HG02571 (cell line): ENCODE measurements around the gene ANXA4.
"Not testable (repeated sequence)": the region's sequence is repeated elsewhere in the genome, so short reads cannot be mapped to it uniquely, and the experiment has no call there.

Experiments used
- ATAC-seq: cut with Tn5 transposase; IDR thresholded peaks from one replicate; pipeline ENCODE4 v1.9.1; 2021; ENCODE audit warnings: mild to moderate bottlenecking, moderate library complexity; ENCODE audit not compliant: unreplicated experiment

ANXA4 gene

GRCh38 chr2:69753659-69754363 lies 11.9 kb downstream of the ANXA4 start:
- no peak for ATAC-seq

- ATAC-seq = no peak
These were observed 12.7 kb downstream of the ANXA4 start for GRCh38 chr2:69754633-69755032.

DNA sequence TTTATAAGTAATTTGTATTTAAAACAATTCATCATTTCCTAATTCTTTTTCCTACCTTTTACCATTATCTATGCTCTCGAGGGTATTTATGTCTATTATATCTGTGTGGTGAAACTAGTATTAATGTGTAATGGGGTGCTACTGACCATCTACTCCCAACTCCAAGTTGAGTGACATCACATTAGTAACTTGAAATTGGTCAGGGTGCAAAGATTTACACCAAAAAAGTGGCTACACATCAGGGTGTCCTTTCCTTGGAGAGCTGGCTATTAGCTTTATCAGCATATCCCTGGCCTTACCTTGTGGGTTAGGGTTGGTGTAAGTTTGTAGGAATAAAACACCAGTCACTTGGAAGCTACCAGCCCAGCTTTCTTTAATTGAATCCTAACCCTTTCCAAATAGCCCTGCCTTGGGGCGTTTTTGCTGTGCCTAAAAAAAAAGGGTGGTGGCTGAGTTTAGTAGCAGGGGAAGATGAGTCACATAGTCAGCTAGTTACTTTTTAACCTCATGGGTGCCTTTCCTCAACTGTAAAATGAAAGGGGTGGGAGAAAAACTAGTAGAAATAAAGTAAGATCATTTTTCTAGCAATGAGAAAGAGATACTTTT lies 14.0 kb downstream of the ANXA4 start:
- no peak for ATAC-seq

DNA sequence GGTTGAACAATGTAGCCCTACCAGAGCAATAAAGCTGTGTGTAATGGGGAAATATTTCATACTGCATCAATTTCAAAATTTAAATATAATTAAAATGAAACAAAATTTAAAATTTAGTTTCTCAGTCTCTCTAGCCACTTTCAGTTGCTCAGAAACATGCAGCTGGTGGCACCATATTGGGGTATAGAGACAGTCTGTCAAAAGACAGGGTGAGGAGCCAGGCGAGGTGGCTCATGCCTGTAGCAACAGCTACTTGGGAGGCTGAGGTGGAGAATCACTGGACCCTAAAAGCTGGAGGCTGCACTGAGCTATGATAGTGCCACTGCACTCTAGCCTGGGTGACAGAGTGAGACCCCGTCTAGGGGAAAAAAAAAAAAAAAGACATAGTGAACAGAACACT lies 20.1 kb downstream of the ANXA4 start:
- no peak for ATAC-seq

DNA sequence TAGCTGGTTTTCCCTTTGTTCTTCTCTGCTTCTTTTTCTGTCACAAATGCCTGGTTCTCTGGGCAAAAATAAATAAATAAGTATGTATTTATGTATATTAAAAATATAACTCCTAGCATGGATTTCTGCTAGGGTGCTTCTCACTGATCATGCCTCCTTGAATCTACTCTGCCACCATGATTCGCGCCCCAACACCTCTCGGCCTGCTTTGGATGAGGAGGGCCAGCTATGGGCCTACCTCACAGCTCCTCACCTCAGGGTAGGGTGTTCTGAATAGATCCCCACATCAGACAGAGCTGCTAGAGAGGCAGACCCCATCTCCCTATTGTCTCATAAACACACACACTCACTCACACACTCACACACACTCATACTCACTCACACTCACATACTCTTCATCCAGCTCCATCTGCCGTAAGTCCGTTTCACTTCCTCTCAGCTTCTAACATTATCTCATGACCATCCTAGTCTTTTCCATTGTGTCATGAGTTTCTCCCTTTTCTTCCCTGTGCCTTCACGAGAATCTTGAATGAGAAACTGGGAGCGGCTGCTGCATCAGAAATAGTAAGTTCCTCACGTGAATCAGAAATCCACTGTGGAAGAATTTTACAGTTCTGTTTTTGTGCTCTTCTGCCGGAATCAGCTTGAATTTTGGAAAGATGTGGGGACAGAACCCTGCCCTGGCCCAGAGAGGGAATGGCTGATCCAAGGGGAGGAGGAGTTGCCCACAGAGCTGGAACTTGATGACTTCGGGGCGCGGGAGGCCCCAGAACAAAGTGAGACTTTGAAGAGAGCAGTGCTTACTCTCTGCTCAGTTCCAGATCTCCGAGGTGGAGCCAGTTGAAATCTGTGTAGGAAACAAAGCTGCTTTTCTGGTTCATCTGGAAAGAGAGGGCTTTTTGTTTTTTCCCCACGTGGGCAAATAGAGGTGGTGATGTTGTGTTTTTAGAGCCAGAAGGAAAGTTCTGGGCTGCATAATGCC lies 20.9 kb downstream of the ANXA4 start:
- no peak for ATAC-seq

DNA sequence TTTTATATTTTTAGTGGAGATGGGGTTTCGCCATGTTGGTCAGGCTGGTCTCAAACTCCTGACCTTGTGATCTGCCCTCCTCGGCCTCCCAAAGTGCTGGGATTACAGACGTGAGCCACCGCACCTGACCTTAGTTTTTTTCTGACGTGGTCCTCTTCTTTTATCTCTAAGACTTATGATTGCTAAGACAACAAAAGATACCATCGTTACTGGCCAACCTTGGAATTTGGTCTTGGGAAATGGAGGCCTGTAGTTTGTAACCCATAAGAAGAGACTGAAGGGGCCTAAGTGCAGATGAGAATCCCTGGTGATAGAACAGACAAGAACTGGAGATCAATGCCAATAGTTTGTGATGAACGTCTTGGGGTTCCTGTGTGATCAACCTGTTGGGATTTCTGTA lies 21.9 kb downstream of the ANXA4 start:
- not testable (repeated sequence) for ATAC-seq

GRCh38 chr2:69764286-69765095 lies 22.6 kb downstream of the ANXA4 start:
- ATAC-seq = no peak

- no peak for ATAC-seq
These were observed 23.1 kb downstream of the ANXA4 start for GRCh38 chr2:69765096-69765380.

- ATAC-seq = no peak
These were observed 24.1 kb downstream of the ANXA4 start for GRCh38 chr2:69766014-69766413.

DNA sequence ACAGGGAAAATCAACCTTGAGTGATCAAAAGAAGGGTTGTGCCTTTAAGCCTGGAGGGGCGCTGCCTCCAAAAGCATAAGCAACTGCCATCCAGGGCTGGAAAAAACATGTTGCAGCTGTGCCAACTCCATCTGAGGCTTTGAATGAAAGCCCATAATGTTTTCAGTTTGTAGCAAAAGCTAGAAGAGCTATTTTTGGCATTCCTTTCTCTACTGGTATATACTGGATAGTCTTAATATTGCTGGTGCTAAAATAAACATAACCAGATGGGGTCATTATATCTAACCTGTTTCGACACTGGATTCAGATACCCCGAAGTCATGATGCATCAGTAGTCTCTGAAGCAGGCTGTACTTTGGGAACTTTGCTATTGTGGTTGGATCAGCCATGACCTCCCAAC lies 25.1 kb downstream of the ANXA4 start:
- ATAC-seq = no peak

DNA sequence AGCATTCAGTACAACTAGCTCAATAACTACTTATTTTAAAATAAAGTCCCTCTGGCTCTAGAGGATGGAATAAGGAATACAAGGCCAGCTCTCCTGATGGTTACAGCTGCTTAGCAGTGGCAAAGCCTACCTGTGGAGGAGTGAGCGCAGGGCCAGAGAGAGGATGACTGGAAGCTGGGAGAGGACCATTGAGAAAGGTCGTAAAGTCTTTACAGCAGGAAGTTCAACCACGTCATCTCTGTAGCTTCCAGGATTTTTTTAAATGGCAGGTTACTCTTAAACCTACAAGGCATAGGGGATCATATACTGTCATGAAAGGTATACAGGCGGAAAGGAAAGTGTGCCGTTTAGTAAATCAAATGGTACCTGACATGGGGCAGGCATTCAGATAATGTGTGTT lies 26.3 kb downstream of the ANXA4 start:
- no peak for ATAC-seq

- no peak for ATAC-seq
These were observed 26.9 kb downstream of the ANXA4 start for GRCh38 chr2:69768789-69769188.

GRCh38 chr2:69769272-69769671 lies 27.3 kb downstream of the ANXA4 start:
- ATAC-seq = no peak

- no peak for ATAC-seq
These were observed 28.3 kb downstream of the ANXA4 start for GRCh38 chr2:69770193-69770702.

DNA sequence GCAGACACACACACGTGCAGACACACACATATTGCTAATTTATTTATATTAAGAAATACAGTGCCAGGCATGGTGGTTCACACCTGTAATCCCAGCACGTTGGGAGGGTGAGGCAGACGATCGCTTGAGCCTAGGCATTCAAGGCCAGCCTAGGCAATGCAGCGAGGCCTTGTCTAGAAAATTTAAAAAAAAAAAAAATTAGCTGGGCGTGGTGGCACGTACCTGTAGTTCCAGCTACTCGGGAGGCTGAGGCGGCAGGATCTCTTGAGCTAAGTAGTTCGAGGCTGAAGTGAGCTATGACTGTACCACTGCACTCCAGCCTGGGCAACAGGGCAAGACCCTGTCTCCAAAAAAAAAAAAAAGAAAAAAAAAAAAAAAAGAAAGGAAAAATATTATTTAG lies 28.8 kb downstream of the ANXA4 start:
- no peak for ATAC-seq

DNA sequence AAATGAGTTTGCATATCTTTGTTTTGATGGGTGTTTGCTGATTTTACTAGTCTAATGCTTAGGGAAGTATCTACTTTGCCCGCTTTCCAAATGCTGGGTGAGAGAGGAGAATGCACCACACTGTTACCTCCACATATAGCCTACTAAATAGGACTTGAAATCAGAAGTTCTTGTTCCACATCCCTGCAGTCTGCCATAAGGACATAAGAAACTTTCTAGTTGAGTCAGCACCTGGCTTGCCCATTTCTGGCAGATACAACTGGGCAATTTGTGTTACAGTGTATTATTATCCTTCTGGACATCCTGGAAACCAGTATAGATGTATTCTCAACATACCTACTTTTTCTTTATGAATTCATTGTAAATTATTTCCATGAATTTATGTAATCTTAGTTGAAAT lies 29.5 kb downstream of the ANXA4 start:
- no peak for ATAC-seq

- no peak for ATAC-seq
These were observed 31.3 kb downstream of the ANXA4 start for GRCh38 chr2:69773206-69773605.

- ATAC-seq = not testable (repeated sequence)
These were observed 32.5 kb downstream of the ANXA4 start for GRCh38 chr2:69774258-69774983.

GRCh38 chr2:69774984-69775982 lies 33.3 kb downstream of the ANXA4 start:
- no peak for ATAC-seq
